HL-60 (cell line): ENCODE measurements around the gene RLF.

Experiments
- GABPA ChIP-seq: IDR thresholded peaks from 2 replicates; pipeline ENCODE4 v1.6.1; 2012; ENCODE audit warnings: low read depth
- POLR2AphosphoS5 ChIP-seq: IDR thresholded peaks from 2 replicates; pipeline ENCODE4 v1.6.1; 2012; ENCODE audit warnings: low read depth
- SPI1 ChIP-seq: IDR thresholded peaks from 2 replicates; pipeline ENCODE4 v1.6.1; 2012; ENCODE audit warnings: low read depth, mild to moderate bottlenecking, borderline replicate concordance
- TF ChIP-seq, protein P1 (sequence below): IDR thresholded peaks from one replicate; pipeline ENCODE4 v1.5.1; 2011; ENCODE audit warnings: low read length, control low read depth, inconsistent platforms; ENCODE audit not compliant: insufficient read depth
- TF ChIP-seq, protein P2 (sequence below): IDR thresholded peaks from 2 replicates; pipeline ENCODE4 v1.6.1; 2012; ENCODE audit warnings: low read depth; ENCODE audit not compliant: insufficient replicate concordance

DNA sequence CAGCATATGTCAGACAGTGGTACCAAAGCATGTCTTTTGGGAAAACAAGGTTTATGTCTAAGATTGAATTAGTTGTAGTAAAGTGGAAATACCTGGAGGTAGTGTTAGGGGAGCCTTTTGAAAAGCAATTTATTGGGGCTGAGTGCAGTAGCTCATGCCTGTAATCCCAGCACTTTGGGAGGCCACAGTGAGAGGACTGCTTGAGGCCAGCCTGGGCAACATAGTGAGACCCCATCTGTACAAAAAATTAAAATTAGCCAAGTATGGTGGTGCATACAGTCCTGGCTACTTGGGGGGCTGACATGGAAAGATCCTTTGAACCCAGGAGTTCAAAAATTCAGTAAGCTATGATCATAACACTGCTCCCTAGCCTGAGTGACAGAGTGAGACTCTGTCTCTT lies 104.1 kb downstream of the RLF start:
- TF ChIP-seq, protein P1, sequence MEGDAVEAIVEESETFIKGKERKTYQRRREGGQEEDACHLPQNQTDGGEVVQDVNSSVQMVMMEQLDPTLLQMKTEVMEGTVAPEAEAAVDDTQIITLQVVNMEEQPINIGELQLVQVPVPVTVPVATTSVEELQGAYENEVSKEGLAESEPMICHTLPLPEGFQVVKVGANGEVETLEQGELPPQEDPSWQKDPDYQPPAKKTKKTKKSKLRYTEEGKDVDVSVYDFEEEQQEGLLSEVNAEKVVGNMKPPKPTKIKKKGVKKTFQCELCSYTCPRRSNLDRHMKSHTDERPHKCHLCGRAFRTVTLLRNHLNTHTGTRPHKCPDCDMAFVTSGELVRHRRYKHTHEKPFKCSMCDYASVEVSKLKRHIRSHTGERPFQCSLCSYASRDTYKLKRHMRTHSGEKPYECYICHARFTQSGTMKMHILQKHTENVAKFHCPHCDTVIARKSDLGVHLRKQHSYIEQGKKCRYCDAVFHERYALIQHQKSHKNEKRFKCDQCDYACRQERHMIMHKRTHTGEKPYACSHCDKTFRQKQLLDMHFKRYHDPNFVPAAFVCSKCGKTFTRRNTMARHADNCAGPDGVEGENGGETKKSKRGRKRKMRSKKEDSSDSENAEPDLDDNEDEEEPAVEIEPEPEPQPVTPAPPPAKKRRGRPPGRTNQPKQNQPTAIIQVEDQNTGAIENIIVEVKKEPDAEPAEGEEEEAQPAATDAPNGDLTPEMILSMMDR = no peak
- TF ChIP-seq, protein P2, sequence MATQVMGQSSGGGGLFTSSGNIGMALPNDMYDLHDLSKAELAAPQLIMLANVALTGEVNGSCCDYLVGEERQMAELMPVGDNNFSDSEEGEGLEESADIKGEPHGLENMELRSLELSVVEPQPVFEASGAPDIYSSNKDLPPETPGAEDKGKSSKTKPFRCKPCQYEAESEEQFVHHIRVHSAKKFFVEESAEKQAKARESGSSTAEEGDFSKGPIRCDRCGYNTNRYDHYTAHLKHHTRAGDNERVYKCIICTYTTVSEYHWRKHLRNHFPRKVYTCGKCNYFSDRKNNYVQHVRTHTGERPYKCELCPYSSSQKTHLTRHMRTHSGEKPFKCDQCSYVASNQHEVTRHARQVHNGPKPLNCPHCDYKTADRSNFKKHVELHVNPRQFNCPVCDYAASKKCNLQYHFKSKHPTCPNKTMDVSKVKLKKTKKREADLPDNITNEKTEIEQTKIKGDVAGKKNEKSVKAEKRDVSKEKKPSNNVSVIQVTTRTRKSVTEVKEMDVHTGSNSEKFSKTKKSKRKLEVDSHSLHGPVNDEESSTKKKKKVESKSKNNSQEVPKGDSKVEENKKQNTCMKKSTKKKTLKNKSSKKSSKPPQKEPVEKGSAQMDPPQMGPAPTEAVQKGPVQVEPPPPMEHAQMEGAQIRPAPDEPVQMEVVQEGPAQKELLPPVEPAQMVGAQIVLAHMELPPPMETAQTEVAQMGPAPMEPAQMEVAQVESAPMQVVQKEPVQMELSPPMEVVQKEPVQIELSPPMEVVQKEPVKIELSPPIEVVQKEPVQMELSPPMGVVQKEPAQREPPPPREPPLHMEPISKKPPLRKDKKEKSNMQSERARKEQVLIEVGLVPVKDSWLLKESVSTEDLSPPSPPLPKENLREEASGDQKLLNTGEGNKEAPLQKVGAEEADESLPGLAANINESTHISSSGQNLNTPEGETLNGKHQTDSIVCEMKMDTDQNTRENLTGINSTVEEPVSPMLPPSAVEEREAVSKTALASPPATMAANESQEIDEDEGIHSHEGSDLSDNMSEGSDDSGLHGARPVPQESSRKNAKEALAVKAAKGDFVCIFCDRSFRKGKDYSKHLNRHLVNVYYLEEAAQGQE = no peak
- no peak for TF ChIP-seq GABPA
- TF ChIP-seq POLR2AphosphoS5 = no peak
- TF ChIP-seq SPI1 = no peak
